Measurements from ENCODE around the gene COL4A5.
A peak's percentile ranks its signal among the peaks of the same experiment; 100 is the strongest.

Gene COL4A5

GRCh38 chrX:108642273-108642628 lies 202.6 kb downstream of the COL4A5 start:
- DNase-seq = no peak

- DNase-seq = no peak
Observed at GRCh38 chrX:108664701-108665100, 225.1 kb downstream of the COL4A5 start.

- no peak for DNase-seq
Observed at GRCh38 chrX:108666101-108666500, 226.5 kb downstream of the COL4A5 start.

- no peak for DNase-seq
Observed at GRCh38 chrX:108671526-108671925, 231.9 kb downstream of the COL4A5 start.

GRCh38 chrX:108696690-108697089 lies 257.1 kb downstream of the COL4A5 start:
- DNase-seq = no peak

GRCh38 chrX:108699368-108699767 lies 259.7 kb downstream of the COL4A5 start:
- DNase-seq = no peak

GRCh38 chrX:108701633-108702032 lies 262.0 kb downstream of the COL4A5 start:
- DNase-seq = no peak

- no peak for DNase-seq
Observed at GRCh38 chrX:108702530-108702929, 262.9 kb downstream of the COL4A5 start.

- no peak for DNase-seq
Observed at GRCh38 chrX:108704839-108705238, 265.2 kb downstream of the COL4A5 start.

- DNase-seq = no peak
Observed at GRCh38 chrX:108712886-108713285, 273.2 kb downstream of the COL4A5 start.

- DNase-seq = no peak
Observed at GRCh38 chrX:108722561-108722960, 282.9 kb downstream of the COL4A5 start.

GRCh38 chrX:108726748-108727147 lies 287.1 kb downstream of the COL4A5 start:
- DNase-seq = no peak

- no peak for DNase-seq
Observed at GRCh38 chrX:108731153-108731552, 291.5 kb downstream of the COL4A5 start.

- DNase-seq = no peak
Observed at GRCh38 chrX:108732630-108733321, 293.1 kb downstream of the COL4A5 start.

- DNase-seq = no peak
Observed at GRCh38 chrX:108734426-108734825, 294.8 kb downstream of the COL4A5 start.

- DNase-seq = no peak
Observed at GRCh38 chrX:108735091-108735678, 295.5 kb downstream of the COL4A5 start.

GRCh38 chrX:108735679-108736508 lies 296.3 kb downstream of the COL4A5 start:
- DNase-seq = no peak

GRCh38 chrX:108736509-108737479 lies 297.2 kb downstream of the COL4A5 start, which contains the start of gene IRS4:
IRS4 (minus strand) TSS chrX:108736563.
- peak; percentile 54 for DNase-seq

GRCh38 chrX:108737754-108738153 lies 298.1 kb downstream of the COL4A5 start:
- no peak for DNase-seq

GRCh38 chrX:108740299-108740774 lies 300.7 kb downstream of the COL4A5 start:
- no peak for DNase-seq

Data from DMS79 (cell line).